Right lobe of liver (tissue), 4 donors: ENCODE results near the gene CRHBP.

Experiments
- POLR2A ChIP-seq: fragments of 450-650 bp; IDR thresholded peaks from one replicate; pipeline ENCODE4 v1.6.1; 2017; ENCODE audit warnings: antibody characterized with exemption, mild to moderate bottlenecking
- TF ChIP-seq, protein P1 (sequence below), 4 donors: fragments of 200-600 bp in 3 of 4; fragments of 450-650 bp in 1 of 4; IDR thresholded peaks; one replicate each; pipeline versions ENCODE4 v1.5.1 to v1.8.0; 2016 to 2022; ENCODE audit warnings: antibody characterized with exemption in 4 of 4, mild to moderate bottlenecking in 2 of 4
- donor health status: DM: no; HTN: no; CAD: no.
- donor health status: DM: no; HTN: no; CAD: no.
- donor health status: DM: no; HTN: yes; CAD: no.

- TF ChIP-seq, protein P1, sequence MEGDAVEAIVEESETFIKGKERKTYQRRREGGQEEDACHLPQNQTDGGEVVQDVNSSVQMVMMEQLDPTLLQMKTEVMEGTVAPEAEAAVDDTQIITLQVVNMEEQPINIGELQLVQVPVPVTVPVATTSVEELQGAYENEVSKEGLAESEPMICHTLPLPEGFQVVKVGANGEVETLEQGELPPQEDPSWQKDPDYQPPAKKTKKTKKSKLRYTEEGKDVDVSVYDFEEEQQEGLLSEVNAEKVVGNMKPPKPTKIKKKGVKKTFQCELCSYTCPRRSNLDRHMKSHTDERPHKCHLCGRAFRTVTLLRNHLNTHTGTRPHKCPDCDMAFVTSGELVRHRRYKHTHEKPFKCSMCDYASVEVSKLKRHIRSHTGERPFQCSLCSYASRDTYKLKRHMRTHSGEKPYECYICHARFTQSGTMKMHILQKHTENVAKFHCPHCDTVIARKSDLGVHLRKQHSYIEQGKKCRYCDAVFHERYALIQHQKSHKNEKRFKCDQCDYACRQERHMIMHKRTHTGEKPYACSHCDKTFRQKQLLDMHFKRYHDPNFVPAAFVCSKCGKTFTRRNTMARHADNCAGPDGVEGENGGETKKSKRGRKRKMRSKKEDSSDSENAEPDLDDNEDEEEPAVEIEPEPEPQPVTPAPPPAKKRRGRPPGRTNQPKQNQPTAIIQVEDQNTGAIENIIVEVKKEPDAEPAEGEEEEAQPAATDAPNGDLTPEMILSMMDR (IDR thresholded peaks at IDR 0.05) = no peak
- no peak for TF ChIP-seq POLR2A
Measured at GRCh38 chr5:76946090-76946489, 6.8 kb upstream of the CRHBP start.
